ENCODE measurements around the gene CACNG7. TPM values are rescaled to one million over a fixed set of nuclear protein-coding genes. Genes with fewer than 3 reads are reported as not detected.

Gene CACNG7
- total RNA-seq, 5 donors from 2014 or later (not counting 1 experiment from before 2014, with no cell fraction given): not detected

DNA sequence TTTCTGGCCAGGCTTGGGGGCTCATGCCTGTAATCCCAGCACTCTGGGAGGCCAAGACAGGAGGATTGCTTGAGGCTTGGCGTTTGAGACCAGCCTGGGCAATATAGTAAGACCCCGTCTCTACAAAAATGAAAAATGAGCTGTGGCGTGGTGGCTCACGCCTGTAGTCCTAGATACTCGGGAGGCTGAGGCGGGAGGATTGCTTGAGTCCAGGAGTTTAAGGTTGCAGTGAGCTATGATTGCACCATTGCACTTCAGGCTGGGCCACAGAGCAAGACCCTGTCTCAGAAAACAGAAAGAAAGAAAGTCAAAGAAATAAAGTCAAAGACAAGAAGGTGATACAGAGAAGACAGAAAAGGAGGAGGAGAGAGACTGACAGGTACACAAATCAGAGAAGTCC, 79.9 kb downstream of the CACNG7 start:
- Histone ChIP-seq H3K4me1 (ENCODE audit: control insufficient read depth in 1 of 2, extremely low read depth in 1 of 2, insufficient read depth in 2 of 2, low read length in 2 of 2) (peaks cover 0 to 4% of the 10 kb centered on the region in 2 experiments), H3K27me3 (replicated peaks in 1 of 2; ENCODE audit: control insufficient read depth in 2 of 2, extremely low read depth in 1 of 2, insufficient read depth in 2 of 2, low read length in 1 of 2) (peaks cover 2 to 70% of the 10 kb centered on the region in 2 experiments), H3K36me3 (ENCODE audit: control insufficient read depth in 2 of 2, extremely low read depth in 1 of 2, insufficient read depth in 1 of 2, low read length in 1 of 2) (no peaks in the 10 kb centered on the region), H3K27ac (ENCODE audit: low read length) (no peak overlapping the region), H3K4me3 (ENCODE audit: control insufficient read depth in 1 of 2, extremely low read depth in 1 of 2, low read length in 1 of 2) (no peak overlapping the region), H3K9me3 (no peaks in the 10 kb centered on the region)
- Mint-ChIP-seq H3K4me3 (no peak overlapping the region), H3K4me1 (peaks cover 3 to 8% (median 5%) of the 10 kb centered on the region in 3 donors), H3K9me3 (no peaks in the 10 kb centered on the region), H3K27ac (no peak overlapping the region), H3K36me3 (no peaks in the 10 kb centered on the region), H3K27me3 (peaks cover 23 to 29% of the 10 kb centered on the region in 2 donors)
- 93% methylated on average over 5 of the region's 6 CpGs for WGBS (ENCODE audit: insufficient coverage)
- no peak for DNase-seq
- ChIA-PET CTCF (no interaction called here), POLR2A (interaction anchor here in 1 of 2 donors (0.6 kb wide), 1 partner anchor 695 kb away, joined by 4 read pairs; no protein-coding TSS in a partner anchor)
- ATAC-seq (replicated peaks in 1 of 4): no peak

DNA sequence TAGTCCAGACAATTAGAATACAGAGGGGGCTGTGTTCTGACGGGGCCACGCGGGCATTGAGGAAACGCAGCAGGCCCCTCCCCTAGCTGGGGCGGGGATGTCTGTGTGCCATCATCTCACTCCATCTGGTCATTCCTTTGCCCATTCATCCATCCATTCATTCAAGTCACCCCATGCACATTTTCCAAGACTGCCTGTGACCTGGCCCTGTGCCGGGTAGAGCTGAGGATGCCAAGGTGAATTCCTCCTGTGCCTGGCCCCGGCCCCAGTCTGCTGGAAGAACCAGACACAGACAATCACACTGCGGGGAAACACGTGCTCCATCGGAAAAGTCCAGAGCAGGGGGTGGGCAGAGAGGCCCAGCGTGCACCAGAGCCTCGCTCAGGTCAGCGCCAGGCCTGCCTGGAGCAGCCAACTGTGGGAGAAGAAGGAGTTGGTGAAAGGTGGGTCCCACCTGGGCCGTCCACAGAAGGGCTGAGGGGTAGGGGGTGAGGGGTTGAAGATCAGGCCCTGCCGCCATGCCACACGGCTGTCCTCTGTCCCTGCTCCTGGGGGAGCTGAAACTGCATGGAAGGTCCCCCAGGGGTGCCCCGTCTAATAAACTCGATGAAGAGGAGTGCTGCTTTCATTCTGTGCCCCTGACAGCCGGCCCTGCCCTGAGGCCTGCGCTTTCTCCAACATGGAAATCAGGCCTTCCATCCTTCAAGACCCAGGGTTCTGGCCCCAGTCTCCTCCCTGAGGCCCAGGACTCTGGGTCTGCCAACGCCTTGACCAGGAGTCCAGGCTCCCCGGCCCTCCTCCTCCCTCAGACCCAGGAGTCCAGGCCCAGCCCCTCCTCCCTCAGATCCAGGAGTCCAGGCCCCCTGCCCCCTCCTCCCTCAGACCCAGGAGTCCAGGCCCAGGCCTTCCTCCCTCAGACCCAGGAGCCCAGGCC, 80.8 kb downstream of the CACNG7 start:
- H3K4me1 ChIP-seq (ENCODE audit: control insufficient read depth in 1 of 2, extremely low read depth in 1 of 2, insufficient read depth in 2 of 2, low read length in 2 of 2): peaks cover 0 to 4% of the 10 kb centered on the region in 2 experiments
- 83% methylated on average over 16 of the region's 22 CpGs for WGBS (ENCODE audit: insufficient coverage)
- H3K4me1 Mint-ChIP-seq: peaks cover 3 to 12% (median 5%) of the 10 kb centered on the region in 3 donors
- ATAC-seq (replicated peaks in 1 of 4): no peak
- H3K9me3 Mint-ChIP-seq: no peaks in the 10 kb centered on the region
- DNase-seq: no peak
- no peak overlapping the region for H3K4me3 ChIP-seq (ENCODE audit: control insufficient read depth in 1 of 2, extremely low read depth in 1 of 2, low read length in 1 of 2)
- H3K27me3 ChIP-seq (replicated peaks in 1 of 2; ENCODE audit: control insufficient read depth in 2 of 2, extremely low read depth in 1 of 2, insufficient read depth in 2 of 2, low read length in 1 of 2): peaks cover 5 to 68% of the 10 kb centered on the region in 2 experiments
- no peaks in the 10 kb centered on the region for H3K9me3 ChIP-seq
- H3K36me3 ChIP-seq (ENCODE audit: control insufficient read depth in 2 of 2, extremely low read depth in 1 of 2, insufficient read depth in 1 of 2, low read length in 1 of 2): no peaks in the 10 kb centered on the region
- H3K27ac Mint-ChIP-seq: no peak overlapping the region
- H3K4me3 Mint-ChIP-seq: no peak overlapping the region
- CTCF ChIA-PET: no interaction called here
- no peak overlapping the region for H3K27ac ChIP-seq (ENCODE audit: low read length)
- H3K27me3 Mint-ChIP-seq: peaks cover 32 to 37% of the 10 kb centered on the region in 2 donors
- POLR2A ChIA-PET: interaction anchor here in 1 of 2 donors (0.6 kb wide), 1 partner anchor 696 kb away, joined by 4 read pairs; no protein-coding TSS in a partner anchor
- H3K36me3 Mint-ChIP-seq: no peaks in the 10 kb centered on the region

DNA sequence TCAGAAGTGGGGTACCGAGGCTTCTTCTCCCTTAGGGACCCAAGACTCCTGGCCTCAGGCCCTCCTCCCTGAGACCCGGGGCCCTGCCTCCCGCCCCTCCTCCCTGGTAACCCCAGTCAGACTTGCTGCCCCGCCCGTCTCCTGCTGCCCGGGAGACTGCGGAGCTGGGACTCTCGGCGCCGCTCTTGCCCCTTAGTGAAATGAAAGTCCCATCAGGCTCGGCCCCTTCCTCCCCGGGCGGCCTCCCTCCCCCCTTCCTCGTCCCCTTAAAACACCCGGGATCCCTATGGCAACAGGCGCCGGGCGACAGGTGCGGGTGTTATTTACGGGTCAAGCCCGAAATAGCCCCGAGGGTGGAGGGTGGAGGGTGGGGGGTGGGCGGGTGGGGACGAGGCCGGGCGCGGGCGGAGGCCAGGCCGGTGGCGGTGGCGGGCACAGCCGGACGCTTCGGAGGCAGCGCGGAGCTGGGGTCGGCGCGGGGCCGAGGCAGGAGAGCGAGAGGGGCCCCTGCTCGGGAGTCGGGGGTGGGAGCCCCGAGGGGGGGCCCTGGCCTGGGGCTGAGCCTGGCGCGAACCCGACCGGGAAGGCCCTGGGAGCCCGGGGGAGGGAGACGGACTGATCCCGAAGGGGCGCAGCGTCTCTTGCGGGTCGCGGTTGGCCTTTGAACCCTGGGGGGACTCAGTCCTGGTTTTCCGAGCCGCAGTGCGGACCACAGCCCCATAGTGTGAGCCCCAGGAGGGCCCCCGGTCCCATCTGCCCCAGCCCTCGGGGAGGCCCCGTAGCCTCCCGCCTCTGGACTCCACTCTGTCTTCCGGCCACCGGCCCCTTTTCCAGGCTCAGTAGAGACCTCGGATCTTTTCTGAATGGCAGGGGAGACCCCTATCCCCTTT, 82.4 kb downstream of the CACNG7 start, which contains the start of gene CACNG6:
CACNG6 (plus strand) TSS at position 414 of the 890 bp plus-strand sequence. CDS start 1,241 bp downstream, outside the sequence.
- 13% methylated on average over 44 of the region's 66 CpGs for WGBS (ENCODE audit: insufficient coverage)
- H3K4me1 ChIP-seq (ENCODE audit: control insufficient read depth in 1 of 2, extremely low read depth in 1 of 2, insufficient read depth in 2 of 2, low read length in 2 of 2): peaks cover 0 to 4% of the 10 kb centered on the region in 2 experiments
- ATAC-seq (replicated peaks in 1 of 4) (no peak), DNase-seq (no peak)
- ChIA-PET POLR2A (no interaction called here), CTCF (no interaction called here)
- Mint-ChIP-seq H3K9me3 (no peaks in the 10 kb centered on the region), H3K4me1 (peaks cover 3 to 12% (median 5%) of the 10 kb centered on the region in 3 donors), H3K27me3 (peaks cover 46 to 53% of the 10 kb centered on the region in 2 donors), H3K27ac (no peak within 1 kb of the TSS), H3K36me3 (no peaks in the 10 kb centered on the region), H3K4me3 (peak within 1 kb of the TSS in 1 of 3 donors; percentile 75)
- H3K36me3 ChIP-seq (ENCODE audit: control insufficient read depth in 2 of 2, extremely low read depth in 1 of 2, insufficient read depth in 1 of 2, low read length in 1 of 2): no peaks in the 10 kb centered on the region
- peaks cover 6 to 71% of the 10 kb centered on the region in 2 experiments for H3K27me3 ChIP-seq (replicated peaks in 1 of 2; ENCODE audit: control insufficient read depth in 2 of 2, extremely low read depth in 1 of 2, insufficient read depth in 2 of 2, low read length in 1 of 2)
- no peaks in the 10 kb centered on the region for H3K9me3 ChIP-seq
- H3K27ac ChIP-seq (ENCODE audit: low read length): no peak within 1 kb of the TSS
- no peak within 1 kb of the TSS for H3K4me3 ChIP-seq (ENCODE audit: control insufficient read depth in 1 of 2, extremely low read depth in 1 of 2, low read length in 1 of 2)

DNA sequence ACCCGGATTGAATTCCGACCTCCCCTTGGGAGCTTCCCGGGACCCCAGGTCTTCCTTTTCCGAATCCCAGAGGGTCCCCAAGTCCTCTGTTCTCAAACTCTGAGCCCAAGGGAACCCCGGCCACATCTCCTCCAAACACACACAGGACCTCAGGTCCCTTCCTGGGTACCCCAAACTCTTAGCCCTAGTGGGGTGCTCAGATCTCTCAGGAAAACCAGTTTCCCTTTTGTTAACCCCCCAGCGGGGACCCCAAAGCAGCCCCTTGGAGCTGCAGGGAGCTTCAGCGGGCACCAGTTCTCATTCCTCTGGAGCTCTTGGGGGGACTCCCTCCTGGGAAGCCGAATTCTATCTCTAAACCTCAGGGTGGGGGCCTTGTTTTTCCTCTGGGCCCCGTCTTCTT, 83.1 kb downstream of the CACNG7 start:
- H3K4me3 Mint-ChIP-seq: peak overlapping the region in 1 of 3 donors; percentile 75
- no peak for ATAC-seq (replicated peaks in 1 of 4)
- no peak overlapping the region for H3K27ac Mint-ChIP-seq
- peaks cover 3 to 12% (median 5%) of the 10 kb centered on the region in 3 donors for H3K4me1 Mint-ChIP-seq
- no peaks in the 10 kb centered on the region for H3K36me3 ChIP-seq (ENCODE audit: control insufficient read depth in 2 of 2, extremely low read depth in 1 of 2, insufficient read depth in 1 of 2, low read length in 1 of 2)
- CTCF ChIA-PET: no interaction called here
- no peak overlapping the region for H3K27ac ChIP-seq (ENCODE audit: low read length)
- H3K27me3 Mint-ChIP-seq: peaks cover 47 to 55% of the 10 kb centered on the region in 2 donors
- H3K4me1 ChIP-seq (ENCODE audit: control insufficient read depth in 1 of 2, extremely low read depth in 1 of 2, insufficient read depth in 2 of 2, low read length in 2 of 2): peaks cover 0 to 4% of the 10 kb centered on the region in 2 experiments
- H3K9me3 Mint-ChIP-seq: no peaks in the 10 kb centered on the region
- H3K36me3 Mint-ChIP-seq: no peaks in the 10 kb centered on the region
- DNase-seq: no peak
- H3K9me3 ChIP-seq: no peaks in the 10 kb centered on the region
- no peak overlapping the region for H3K4me3 ChIP-seq (ENCODE audit: control insufficient read depth in 1 of 2, extremely low read depth in 1 of 2, low read length in 1 of 2)
- 74% methylated on average over 9 of the region's 9 CpGs for WGBS (ENCODE audit: insufficient coverage)
- H3K27me3 ChIP-seq (replicated peaks in 1 of 2; ENCODE audit: control insufficient read depth in 2 of 2, extremely low read depth in 1 of 2, insufficient read depth in 2 of 2, low read length in 1 of 2): peaks cover 6 to 64% of the 10 kb centered on the region in 2 experiments
- POLR2A ChIA-PET: no interaction called here

DNA sequence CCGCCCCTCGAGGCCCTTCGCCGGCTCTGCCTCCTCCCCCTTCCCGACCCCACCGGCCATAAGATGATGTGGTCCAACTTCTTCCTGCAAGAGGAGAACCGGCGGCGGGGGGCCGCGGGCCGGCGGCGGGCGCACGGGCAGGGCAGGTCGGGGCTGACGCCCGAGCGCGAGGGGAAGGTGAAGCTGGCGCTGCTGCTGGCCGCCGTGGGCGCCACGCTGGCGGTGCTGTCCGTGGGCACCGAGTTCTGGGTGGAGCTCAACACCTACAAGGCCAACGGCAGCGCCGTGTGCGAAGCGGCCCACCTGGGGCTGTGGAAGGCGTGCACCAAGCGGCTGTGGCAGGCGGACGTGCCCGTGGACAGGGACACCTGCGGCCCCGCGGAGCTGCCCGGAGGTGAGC, 83.7 kb downstream of the CACNG7 start:
- ATAC-seq (replicated peaks in 1 of 4): no peak
- WGBS (ENCODE audit: insufficient coverage): 22% methylated on average over 38 of the region's 43 CpGs
- H3K4me1 Mint-ChIP-seq: peaks cover 3 to 12% (median 5%) of the 10 kb centered on the region in 3 donors
- no peak overlapping the region for H3K4me3 Mint-ChIP-seq
- H3K27me3 Mint-ChIP-seq: peaks cover 53 to 61% of the 10 kb centered on the region in 2 donors
- H3K9me3 Mint-ChIP-seq: no peaks in the 10 kb centered on the region
- Histone ChIP-seq H3K27ac (ENCODE audit: low read length) (no peak overlapping the region), H3K9me3 (no peaks in the 10 kb centered on the region), H3K4me1 (ENCODE audit: control insufficient read depth in 1 of 2, extremely low read depth in 1 of 2, insufficient read depth in 2 of 2, low read length in 2 of 2) (peaks cover 0 to 4% of the 10 kb centered on the region in 2 experiments), H3K4me3 (ENCODE audit: control insufficient read depth in 1 of 2, extremely low read depth in 1 of 2, low read length in 1 of 2) (no peak overlapping the region), H3K27me3 (replicated peaks in 1 of 2; ENCODE audit: control insufficient read depth in 2 of 2, extremely low read depth in 1 of 2, insufficient read depth in 2 of 2, low read length in 1 of 2) (peaks cover 6 to 59% of the 10 kb centered on the region in 2 experiments), H3K36me3 (ENCODE audit: control insufficient read depth in 2 of 2, extremely low read depth in 1 of 2, insufficient read depth in 1 of 2, low read length in 1 of 2) (no peaks in the 10 kb centered on the region)
- H3K36me3 Mint-ChIP-seq: no peaks in the 10 kb centered on the region
- ChIA-PET CTCF (no interaction called here), POLR2A (no interaction called here)
- H3K27ac Mint-ChIP-seq: no peak overlapping the region
- no peak for DNase-seq

DNA sequence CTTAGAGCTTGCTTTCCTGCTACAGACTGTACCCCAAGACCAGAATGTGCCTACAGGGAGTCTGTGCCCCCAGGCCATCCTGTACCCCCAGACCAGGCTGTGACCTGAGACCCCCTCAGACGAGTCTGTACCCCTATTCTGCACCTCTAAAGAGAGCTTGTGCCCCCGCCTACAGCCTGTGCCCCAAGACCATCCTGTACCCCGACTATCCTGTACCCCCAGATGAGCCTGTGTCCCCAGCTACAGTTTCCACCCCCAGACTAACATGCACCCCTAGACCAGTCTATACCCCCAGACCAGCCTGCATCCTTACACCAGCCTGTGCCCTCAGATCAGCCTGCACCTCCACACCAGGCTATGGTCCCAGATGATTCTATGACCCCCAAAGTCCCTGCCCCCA, 84.4 kb downstream of the CACNG7 start:
- WGBS (ENCODE audit: insufficient coverage): 53% methylated on average over 3 of the region's 3 CpGs
- no peak overlapping the region for H3K27ac ChIP-seq (ENCODE audit: low read length)
- H3K36me3 ChIP-seq (ENCODE audit: control insufficient read depth in 2 of 2, extremely low read depth in 1 of 2, insufficient read depth in 1 of 2, low read length in 1 of 2): no peaks in the 10 kb centered on the region
- no peak overlapping the region for H3K27ac Mint-ChIP-seq
- CTCF ChIA-PET: no interaction called here
- H3K4me3 ChIP-seq (ENCODE audit: control insufficient read depth in 1 of 2, extremely low read depth in 1 of 2, low read length in 1 of 2): no peak overlapping the region
- no peaks in the 10 kb centered on the region for H3K9me3 ChIP-seq
- DNase-seq (no peak), ATAC-seq (replicated peaks in 1 of 4) (no peak)
- H3K27me3 ChIP-seq (replicated peaks in 1 of 2; ENCODE audit: control insufficient read depth in 2 of 2, extremely low read depth in 1 of 2, insufficient read depth in 2 of 2, low read length in 1 of 2): peaks cover 6 to 59% of the 10 kb centered on the region in 2 experiments
- H3K9me3 Mint-ChIP-seq: no peaks in the 10 kb centered on the region
- peaks cover 3 to 12% (median 5%) of the 10 kb centered on the region in 3 donors for H3K4me1 Mint-ChIP-seq
- H3K4me1 ChIP-seq (ENCODE audit: control insufficient read depth in 1 of 2, extremely low read depth in 1 of 2, insufficient read depth in 2 of 2, low read length in 2 of 2): peaks cover 0 to 4% of the 10 kb centered on the region in 2 experiments
- H3K27me3 Mint-ChIP-seq: peaks cover 52 to 64% of the 10 kb centered on the region in 2 donors
- no peaks in the 10 kb centered on the region for H3K36me3 Mint-ChIP-seq
- POLR2A ChIA-PET: no interaction called here
- no peak overlapping the region for H3K4me3 Mint-ChIP-seq

Data from T-cell (primary cell).